ENCODE results near the gene UBR7.

GRCh38 chr14:93199031-93199430 lies 8.0 kb upstream of the UBR7 start:
- TF ChIP-seq CTCF (conservative IDR thresholded peaks at IDR 0.05) (no peak), ZFX (IDR thresholded peaks at IDR 0.05) (no peak)
